Activated CD8-positive, alpha-beta memory T cell treated with anti-CD3 and anti-CD28 coated beads, Interleukin-2, amount 10 ng/mL, durations not matched to agents 7 days and 5 days (primary cell): ENCODE measurements around the gene P2RX7. TPM values are rescaled to one million over a fixed set of nuclear protein-coding genes. Genes with fewer than 3 reads are reported as not detected.
A peak's percentile ranks its signal among the peaks of the same experiment; 100 is the strongest.
"Not testable (repeated sequence)": the region's sequence is repeated elsewhere in the genome, so short reads cannot be mapped to it uniquely, and the experiment has no call there.

Source experiments
- ATAC-seq: fragments of 150-1000 bp; cut with Tn5 transposase; one replicate; pipeline ENCODE4 v1.10.0; 2021; ENCODE audit warnings: moderate library complexity
- CTCF ChIA-PET: fragments of 350-600 bp; sonication (Branson Sonifier 250); formaldehyde crosslinking; loops from one replicate; lab custom pipeline; 2021; ENCODE audit warnings: antibody characterized with exemption; lab: Charles Lee
- DNase-seq: peaks from one replicate; pipeline ENCODE4 v3.0.0-alpha.2; 2020
- H3K27ac Mint-ChIP-seq: one replicate; pipeline ENCODE4 v1.8.0; 2021; ENCODE audit warnings: mild to moderate bottlenecking, mixed read lengths
- H3K27me3 Mint-ChIP-seq: one replicate; pipeline ENCODE4 v1.8.0; 2021; ENCODE audit warnings: mixed read lengths
- H3K36me3 Mint-ChIP-seq: one replicate; pipeline ENCODE4 v1.8.0; 2021; ENCODE audit warnings: mild to moderate bottlenecking, mixed read lengths
- H3K4me1 Mint-ChIP-seq: one replicate; pipeline ENCODE4 v1.8.0; 2021; ENCODE audit warnings: mixed read lengths
- H3K4me3 Mint-ChIP-seq: one replicate; pipeline ENCODE4 v1.8.0; 2021; ENCODE audit warnings: mild to moderate bottlenecking, moderate library complexity, mixed read lengths
- H3K9me3 Mint-ChIP-seq: one replicate; pipeline ENCODE4 v1.8.0; 2022; ENCODE audit warnings: low read depth, mixed read lengths
- total RNA-seq, 2 experiments: library from RNA; stranded (reverse); gene quantifications; one replicate each; pipeline ENCODE4 v1.2.3, GENCODE V29; 2021

P2RX7 gene
- total RNA-seq, 2 experiments from 2014 or later: 7.5 to 14.4 TPM

DNA sequence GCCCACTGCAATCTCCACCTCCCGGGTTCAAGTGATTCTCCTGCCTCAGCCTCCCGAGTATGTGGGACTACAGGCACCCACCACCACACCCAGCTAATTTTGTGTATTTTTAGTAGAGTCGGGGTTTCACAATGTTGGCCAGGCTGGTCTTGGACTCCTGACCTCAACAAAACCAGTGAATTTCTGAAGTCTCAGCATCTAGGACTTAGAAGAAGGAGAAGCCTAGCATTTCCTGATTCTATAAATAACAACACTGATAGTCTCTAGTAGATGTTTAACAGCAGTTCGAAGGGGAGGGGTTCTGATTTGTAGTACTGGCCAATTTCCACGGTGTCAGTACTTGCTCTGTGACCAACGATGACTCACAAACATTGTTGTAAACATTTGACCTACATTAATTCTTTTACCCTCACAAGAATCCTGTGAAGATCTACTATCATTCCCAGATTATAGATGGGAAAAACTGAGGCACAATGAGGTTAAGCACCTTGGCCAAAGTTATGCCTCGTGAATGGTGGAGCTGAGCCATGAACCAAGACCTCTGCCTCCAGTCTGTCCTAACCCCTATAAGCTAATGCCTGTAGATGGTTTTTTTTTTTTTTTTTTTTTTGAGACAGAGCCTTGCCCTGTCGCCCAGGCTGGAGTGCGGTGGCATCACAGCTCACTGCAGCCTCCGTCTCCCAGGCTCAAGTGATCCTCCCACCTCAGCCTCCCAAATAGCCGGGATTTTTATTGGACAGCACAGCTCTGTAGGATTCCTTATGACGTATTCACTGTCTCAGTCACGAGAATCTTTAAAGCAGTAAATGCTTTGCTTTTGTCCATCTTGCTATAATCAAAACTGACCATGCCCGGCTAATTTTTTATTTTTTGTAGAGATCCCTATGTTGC lies 82.4 kb downstream of the P2RX7 start:
- CTCF ChIA-PET: interaction anchor here (3.8 to 4.6 kb wide), 2 partner anchors 9 to 15 kb away, joined by 19 to 22 read pairs; no protein-coding TSS in a partner anchor
- Mint-ChIP-seq H3K27me3 (no peaks in the 10 kb centered on the region), H3K4me1 (peaks cover 51% of the 10 kb centered on the region), H3K4me3 (peak overlapping the region; percentile 61), H3K36me3 (peaks cover 51% of the 10 kb centered on the region), H3K27ac (peak overlapping the region; percentile 85), H3K9me3 (no peaks in the 10 kb centered on the region)
- ATAC-seq: peak; percentile 31
- no peak for DNase-seq

DNA sequence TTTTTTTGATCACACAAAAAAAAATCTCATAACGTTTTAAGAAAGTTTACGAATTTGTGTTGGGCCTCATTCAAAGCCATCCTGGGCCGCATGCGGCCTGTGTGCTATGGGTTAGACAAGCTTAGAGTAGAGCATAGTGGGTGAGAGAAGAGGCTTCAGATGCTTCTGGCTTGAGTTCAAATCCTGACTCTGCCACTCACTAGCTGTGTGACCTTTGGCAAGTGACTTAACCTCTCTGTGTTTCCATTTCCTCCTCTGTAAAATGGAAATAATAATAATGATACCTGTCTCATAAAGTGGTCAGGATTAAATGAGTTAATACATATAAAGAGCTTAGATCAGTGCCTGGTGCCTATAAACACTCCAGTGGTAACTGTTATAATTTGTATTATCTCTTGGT lies 83.4 kb downstream of the P2RX7 start:
- Mint-ChIP-seq H3K4me1 (peaks cover 51% of the 10 kb centered on the region), H3K9me3 (no peaks in the 10 kb centered on the region), H3K27me3 (no peaks in the 10 kb centered on the region), H3K4me3 (no peak overlapping the region), H3K27ac (peak overlapping the region; percentile 20), H3K36me3 (peaks cover 54% of the 10 kb centered on the region)
- CTCF ChIA-PET: interaction anchor here (3.8 to 4.6 kb wide), 2 partner anchors 8 to 14 kb away, joined by 19 to 22 read pairs; no protein-coding TSS in a partner anchor
- ATAC-seq (no peak), DNase-seq (no peak)

GRCh38 chr12:121217063-121217462 lies 84.4 kb downstream of the P2RX7 start:
- Mint-ChIP-seq H3K4me1 (peaks cover 48% of the 10 kb centered on the region), H3K4me3 (no peak overlapping the region), H3K27me3 (no peaks in the 10 kb centered on the region), H3K9me3 (no peaks in the 10 kb centered on the region), H3K27ac (peak overlapping the region; percentile 19), H3K36me3 (peaks cover 54% of the 10 kb centered on the region)
- no peak for ATAC-seq
- DNase-seq: no peak
- CTCF ChIA-PET: interaction anchor here (0.8 to 4.6 kb wide), 4 partner anchors 13 to 134 kb away, joined by 3 to 22 read pairs (median 3); no protein-coding TSS in a partner anchor

DNA sequence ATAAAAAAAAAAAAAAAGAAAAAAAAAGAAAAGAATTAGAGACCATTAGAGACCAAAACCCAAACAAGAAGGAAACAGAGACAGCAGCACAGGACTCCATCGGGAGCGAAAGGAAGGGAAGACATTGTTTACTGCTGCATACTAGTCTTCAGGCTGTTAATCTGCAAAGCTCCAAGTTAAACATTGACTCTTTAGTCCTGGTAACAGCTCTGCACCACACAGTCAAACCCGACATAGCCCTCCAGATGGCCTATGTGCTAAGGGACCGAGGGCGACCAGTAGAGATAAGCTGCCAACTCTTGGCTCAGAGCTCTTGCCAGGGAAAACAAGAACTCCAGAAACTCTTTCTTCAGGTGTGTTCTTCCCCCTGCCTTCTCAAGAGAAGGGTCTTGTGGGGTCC lies 85.1 kb downstream of the P2RX7 start:
- ATAC-seq (no peak), DNase-seq (no peak)
- Mint-ChIP-seq H3K4me3 (no peak overlapping the region), H3K27me3 (no peaks in the 10 kb centered on the region), H3K4me1 (peaks cover 48% of the 10 kb centered on the region), H3K27ac (no peak overlapping the region), H3K36me3 (peaks cover 57% of the 10 kb centered on the region), H3K9me3 (no peaks in the 10 kb centered on the region)
- CTCF ChIA-PET: interaction anchor here (0.8 to 4.6 kb wide), 3 partner anchors 12 to 120 kb away, joined by 3 to 22 read pairs (median 3); no protein-coding TSS in a partner anchor

DNA sequence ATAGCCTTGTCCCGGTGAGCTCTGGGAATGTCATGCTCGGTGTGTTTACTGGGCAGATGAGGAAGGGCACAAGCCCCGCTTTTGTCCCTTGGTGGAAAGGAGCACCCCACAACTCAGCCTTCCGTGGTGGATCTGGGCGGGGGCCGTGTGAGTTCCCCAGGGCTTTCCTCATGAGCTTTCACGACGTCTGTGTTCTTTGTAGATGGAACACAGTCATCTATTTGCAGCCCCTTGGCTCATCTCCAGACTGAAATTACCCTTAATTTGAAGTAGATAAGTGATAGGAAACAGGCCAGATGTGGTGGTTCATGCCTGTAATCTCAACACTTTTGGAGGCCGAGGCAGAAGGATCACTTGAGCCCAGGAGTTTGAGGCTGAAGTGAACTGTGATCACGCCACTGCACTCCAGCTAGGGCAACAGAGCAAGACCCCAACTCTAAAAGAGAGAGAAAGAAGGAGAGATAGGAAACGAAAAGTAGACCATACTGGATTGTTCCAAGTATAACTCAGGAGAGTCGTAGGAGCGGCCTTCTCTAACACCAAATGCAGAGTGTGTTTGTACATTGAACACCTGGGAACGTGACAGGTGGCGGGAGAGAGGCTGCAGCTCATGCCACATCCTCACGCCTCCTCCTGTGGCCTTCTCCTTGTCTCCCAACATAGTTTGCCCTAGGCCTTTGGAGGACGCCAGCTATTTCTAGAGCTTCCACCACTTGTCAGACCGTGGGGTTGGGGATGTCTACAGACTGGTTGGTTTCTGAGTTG lies 86.1 kb downstream of the P2RX7 start:
- no peak overlapping the region for H3K27ac Mint-ChIP-seq
- peaks cover 61% of the 10 kb centered on the region for H3K36me3 Mint-ChIP-seq
- no peak for ATAC-seq
- peaks cover 49% of the 10 kb centered on the region for H3K4me1 Mint-ChIP-seq
- no peak for DNase-seq
- no peaks in the 10 kb centered on the region for H3K27me3 Mint-ChIP-seq
- H3K4me3 Mint-ChIP-seq: no peak overlapping the region
- CTCF ChIA-PET: no interaction called here
- no peaks in the 10 kb centered on the region for H3K9me3 Mint-ChIP-seq

DNA sequence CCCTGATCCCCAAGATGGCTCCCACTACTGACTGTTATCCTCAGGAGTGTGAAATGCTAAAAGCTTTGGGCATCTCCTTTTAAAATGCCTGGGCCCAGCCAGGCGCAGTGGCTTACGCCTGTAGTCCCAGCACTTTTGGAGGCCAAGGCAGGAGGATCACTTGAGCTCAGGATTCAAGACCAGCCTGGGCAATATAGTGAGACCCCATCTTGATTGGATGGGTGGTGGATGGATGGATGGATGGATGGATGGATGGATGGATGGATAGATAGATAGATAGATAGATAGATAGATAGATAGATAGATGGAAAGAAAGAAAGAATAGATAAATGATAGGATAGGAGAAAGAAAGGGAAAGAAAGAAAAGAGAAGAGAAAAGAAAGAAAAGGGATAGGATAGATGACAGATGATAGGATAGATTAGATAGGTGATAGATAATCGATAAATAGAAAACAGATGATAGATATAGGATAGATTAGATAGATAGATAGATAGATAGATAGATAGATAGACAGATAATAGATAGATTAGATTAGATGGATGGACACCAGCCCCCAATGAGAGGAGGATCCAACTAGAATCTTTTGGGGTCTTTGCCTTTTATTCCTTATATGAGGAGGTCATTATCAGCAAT lies 86.8 kb downstream of the P2RX7 start:
- DNase-seq (no peak), ATAC-seq (no peak)
- peaks cover 60% of the 10 kb centered on the region for H3K36me3 Mint-ChIP-seq
- CTCF ChIA-PET: no interaction called here
- H3K4me3 Mint-ChIP-seq: no peak overlapping the region
- H3K4me1 Mint-ChIP-seq: peaks cover 49% of the 10 kb centered on the region
- no peak overlapping the region for H3K27ac Mint-ChIP-seq
- H3K27me3 Mint-ChIP-seq: no peaks in the 10 kb centered on the region
- no peaks in the 10 kb centered on the region for H3K9me3 Mint-ChIP-seq

GRCh38 chr12:121222847-121223246 lies 90.2 kb downstream of the P2RX7 start:
- ATAC-seq: peak; percentile 31
- H3K9me3 Mint-ChIP-seq: no peaks in the 10 kb centered on the region
- no peaks in the 10 kb centered on the region for H3K27me3 Mint-ChIP-seq
- peak; percentile 63 for DNase-seq
- peaks cover 69% of the 10 kb centered on the region for H3K36me3 Mint-ChIP-seq
- peak overlapping the region; percentile 88 for H3K27ac Mint-ChIP-seq
- CTCF ChIA-PET: interaction anchor here (1.0 to 3.2 kb wide), 4 partner anchors 8 to 162 kb away, joined by 3 to 21 read pairs (median 14); no protein-coding TSS in a partner anchor
- H3K4me1 Mint-ChIP-seq: peaks cover 55% of the 10 kb centered on the region
- no peak overlapping the region for H3K4me3 Mint-ChIP-seq

GRCh38 chr12:121223292-121224285 lies 90.9 kb downstream of the P2RX7 start:
- ATAC-seq (peak; percentile 64), DNase-seq (peak; percentile 91)
- CTCF ChIA-PET: interaction anchor here (1.0 to 3.2 kb wide), 11 partner anchors 9 to 185 kb away, joined by 3 to 21 read pairs (median 5); no protein-coding TSS in a partner anchor
- Mint-ChIP-seq H3K9me3 (no peaks in the 10 kb centered on the region), H3K36me3 (peaks cover 64% of the 10 kb centered on the region), H3K27ac (peak overlapping the region; percentile 88), H3K4me3 (peak overlapping the region; percentile 34), H3K4me1 (peaks cover 56% of the 10 kb centered on the region), H3K27me3 (no peaks in the 10 kb centered on the region)

DNA sequence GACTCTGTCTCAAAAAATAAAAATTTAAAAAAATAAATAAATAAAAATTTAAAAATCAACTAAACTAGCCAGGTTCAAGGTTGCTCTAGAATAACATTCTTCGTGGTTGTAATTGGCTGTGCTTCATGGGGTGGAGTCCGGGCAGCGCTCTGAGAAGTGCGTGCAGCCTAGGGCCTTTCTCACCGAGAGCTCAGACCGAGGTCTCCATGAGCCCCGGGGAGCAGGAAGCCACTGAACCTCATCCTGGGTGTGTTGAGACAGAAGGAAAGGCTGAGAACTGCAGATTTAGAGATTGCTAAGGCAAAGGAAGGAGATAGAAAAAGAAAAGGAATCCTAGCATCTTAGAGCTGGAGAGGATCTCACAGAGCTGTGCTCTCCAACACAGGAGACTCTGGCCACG lies 91.9 kb downstream of the P2RX7 start:
- peak; percentile 91 for DNase-seq
- Mint-ChIP-seq H3K27me3 (no peaks in the 10 kb centered on the region), H3K27ac (peak overlapping the region; percentile 88), H3K4me1 (peaks cover 61% of the 10 kb centered on the region), H3K36me3 (peaks cover 61% of the 10 kb centered on the region), H3K9me3 (no peaks in the 10 kb centered on the region), H3K4me3 (peak overlapping the region; percentile 42)
- CTCF ChIA-PET: interaction anchor here (0.7 to 3.2 kb wide), 11 partner anchors 10 to 186 kb away, joined by 3 to 21 read pairs (median 5); partner anchors contain the start of gene P2RX7
- ATAC-seq: peak; percentile 79

DNA sequence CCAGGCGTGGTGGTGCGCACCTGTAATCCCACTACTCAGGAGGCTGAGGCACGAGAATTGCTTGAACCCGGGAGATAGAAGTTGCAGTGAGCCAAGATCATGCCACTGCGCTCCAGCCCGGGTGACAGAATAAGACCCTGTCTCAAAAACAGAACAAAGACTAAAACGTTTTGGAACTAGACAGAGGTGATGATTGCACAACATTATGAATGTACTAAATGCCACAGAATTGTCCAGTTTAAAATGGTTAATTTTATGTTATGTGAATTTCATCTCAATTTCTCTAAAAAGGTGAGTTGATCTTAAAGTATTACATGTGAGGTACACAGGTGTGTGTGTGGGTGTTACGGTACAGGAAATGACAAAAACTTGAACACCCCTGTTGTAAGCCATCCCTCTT lies 93.7 kb downstream of the P2RX7 start:
- H3K27me3 Mint-ChIP-seq: no peaks in the 10 kb centered on the region
- H3K27ac Mint-ChIP-seq: peak overlapping the region; percentile 60
- peaks cover 69% of the 10 kb centered on the region for H3K4me1 Mint-ChIP-seq
- DNase-seq: no peak
- no peaks in the 10 kb centered on the region for H3K9me3 Mint-ChIP-seq
- no peak overlapping the region for H3K4me3 Mint-ChIP-seq
- H3K36me3 Mint-ChIP-seq: peaks cover 64% of the 10 kb centered on the region
- ATAC-seq: no peak
- CTCF ChIA-PET: no interaction called here

DNA sequence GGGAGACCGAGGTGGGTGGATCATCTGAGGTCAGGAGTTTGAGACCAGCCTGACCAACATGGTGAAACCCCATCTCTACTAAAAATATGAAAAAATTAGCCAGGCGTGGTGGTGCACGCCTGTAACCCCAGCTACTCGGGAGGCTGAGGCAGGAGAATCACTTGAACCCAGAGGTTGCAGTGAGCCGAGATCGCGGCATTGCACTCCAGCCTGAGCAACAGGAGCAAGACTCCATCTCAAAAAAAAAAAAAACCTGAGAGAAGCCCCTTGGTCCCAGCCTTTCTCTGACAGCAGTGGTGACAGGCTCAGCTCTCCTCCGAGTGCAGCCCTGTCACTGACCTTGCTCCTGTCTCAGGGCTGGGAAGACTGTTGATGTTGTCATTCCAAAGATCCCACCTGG lies 94.2 kb downstream of the P2RX7 start:
- DNase-seq, H3K9me3 Mint-ChIP-seq, ATAC-seq, CTCF ChIA-PET, H3K27me3 Mint-ChIP-seq, H3K4me3 Mint-ChIP-seq: not testable (repeated sequence)
- Mint-ChIP-seq H3K36me3 (peaks cover 61% of the 10 kb centered on the region), H3K27ac (peak overlapping the region; percentile 60), H3K4me1 (peaks cover 65% of the 10 kb centered on the region)

DNA sequence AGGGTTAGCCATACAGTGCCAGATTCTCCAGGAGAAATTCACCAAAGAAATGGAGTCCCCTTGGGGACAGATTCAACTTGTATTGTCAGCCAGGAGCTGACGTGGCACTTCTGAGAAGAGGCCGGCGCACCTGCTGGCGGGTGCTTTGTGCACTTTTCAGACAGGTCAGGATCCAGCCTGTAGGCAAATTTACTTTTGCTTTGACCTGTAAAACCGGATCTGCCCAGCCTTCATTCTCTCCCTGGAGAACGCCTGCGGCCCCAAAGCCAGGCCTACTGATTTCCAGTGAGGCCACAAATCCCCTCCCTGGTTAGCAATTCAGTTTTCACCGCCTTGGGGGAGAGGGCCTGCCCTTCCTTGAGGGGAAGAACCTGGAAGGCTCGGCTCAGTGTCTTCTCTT lies 94.6 kb downstream of the P2RX7 start:
- no peak for DNase-seq
- H3K27me3 Mint-ChIP-seq: no peaks in the 10 kb centered on the region
- peaks cover 57% of the 10 kb centered on the region for H3K36me3 Mint-ChIP-seq
- no peaks in the 10 kb centered on the region for H3K9me3 Mint-ChIP-seq
- no peak overlapping the region for H3K4me3 Mint-ChIP-seq
- ATAC-seq: no peak
- H3K4me1 Mint-ChIP-seq: peaks cover 61% of the 10 kb centered on the region
- CTCF ChIA-PET: no interaction called here
- peak overlapping the region; percentile 60 for H3K27ac Mint-ChIP-seq
